ENCODE results near the gene EGR1.

GRCh38 chr5:138515556-138516245 is 50.4 kb downstream of the EGR1 start:
- TF ChIP-seq, protein P1, sequence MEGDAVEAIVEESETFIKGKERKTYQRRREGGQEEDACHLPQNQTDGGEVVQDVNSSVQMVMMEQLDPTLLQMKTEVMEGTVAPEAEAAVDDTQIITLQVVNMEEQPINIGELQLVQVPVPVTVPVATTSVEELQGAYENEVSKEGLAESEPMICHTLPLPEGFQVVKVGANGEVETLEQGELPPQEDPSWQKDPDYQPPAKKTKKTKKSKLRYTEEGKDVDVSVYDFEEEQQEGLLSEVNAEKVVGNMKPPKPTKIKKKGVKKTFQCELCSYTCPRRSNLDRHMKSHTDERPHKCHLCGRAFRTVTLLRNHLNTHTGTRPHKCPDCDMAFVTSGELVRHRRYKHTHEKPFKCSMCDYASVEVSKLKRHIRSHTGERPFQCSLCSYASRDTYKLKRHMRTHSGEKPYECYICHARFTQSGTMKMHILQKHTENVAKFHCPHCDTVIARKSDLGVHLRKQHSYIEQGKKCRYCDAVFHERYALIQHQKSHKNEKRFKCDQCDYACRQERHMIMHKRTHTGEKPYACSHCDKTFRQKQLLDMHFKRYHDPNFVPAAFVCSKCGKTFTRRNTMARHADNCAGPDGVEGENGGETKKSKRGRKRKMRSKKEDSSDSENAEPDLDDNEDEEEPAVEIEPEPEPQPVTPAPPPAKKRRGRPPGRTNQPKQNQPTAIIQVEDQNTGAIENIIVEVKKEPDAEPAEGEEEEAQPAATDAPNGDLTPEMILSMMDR (IDR thresholded peaks at IDR 0.05 in 2 of 3, conservative IDR thresholded peaks at IDR 0.05 in 1 of 3; ENCODE audit: borderline replicate concordance in 1 of 3, insufficient read depth in 1 of 3, low read depth in 2 of 3, low read length in 2 of 3), result no peak
- TF ChIP-seq ZBTB33 (IDR thresholded peaks at IDR 0.05; ENCODE audit: extremely low read depth, insufficient replicate concordance, low read length), result no peak
- no peak for TF ChIP-seq RAD21 (IDR thresholded peaks at IDR 0.05; ENCODE audit: low read depth)
- no peak for TF ChIP-seq EZH2 (IDR thresholded peaks at IDR 0.05)
- TF ChIP-seq POLR2AphosphoS5 (IDR thresholded peaks at IDR 0.05; ENCODE audit: low read depth, low read length), result no peak
- no peak for TF ChIP-seq EZH2phosphoT487 (IDR thresholded peaks at IDR 0.05; ENCODE audit: borderline replicate concordance)
- TF ChIP-seq YY1 (IDR thresholded peaks at IDR 0.05; ENCODE audit: extremely low read depth, insufficient replicate concordance, low read depth, low read length), result no peak
- TF ChIP-seq REST (IDR thresholded peaks at IDR 0.05; ENCODE audit: low read depth), result no peak
- TF ChIP-seq EGR1 (IDR thresholded peaks at IDR 0.05; ENCODE audit: low read depth), result no peak
- no peak for TF ChIP-seq TCF7L2 (IDR thresholded peaks at IDR 0.05; ENCODE audit: borderline replicate concordance, extremely low read depth, insufficient read depth, insufficient read length)
- TF ChIP-seq POLR2A (IDR thresholded peaks at IDR 0.05; ENCODE audit: borderline replicate concordance, extremely low read depth, insufficient read depth, insufficient read length), result no peak
- no peak for TF ChIP-seq SIN3A (IDR thresholded peaks at IDR 0.05; ENCODE audit: low read depth)
